ENCODE data around the gene SMIM36.
A peak's percentile ranks its signal among the peaks of the same experiment; 100 is the strongest.
"Not testable (repeated sequence)": the region's sequence is repeated elsewhere in the genome, so short reads cannot be mapped to it uniquely, and the experiment has no call there.

SMIM36 gene

GRCh38 chr17:55453839-55454557 lies 57.3 kb downstream of the SMIM36 start:
- DNase-seq = no peak

- DNase-seq = no peak
Measured at GRCh38 chr17:55452139-55452790, 59.0 kb downstream of the SMIM36 start.

GRCh38 chr17:55451758-55452138 lies 59.5 kb downstream of the SMIM36 start:
- no peak for DNase-seq

GRCh38 chr17:55451203-55451641 lies 60.0 kb downstream of the SMIM36 start:
- DNase-seq = no peak

- DNase-seq = no peak
Measured at GRCh38 chr17:55450232-55450825, 60.9 kb downstream of the SMIM36 start.

- DNase-seq = no peak
Measured at GRCh38 chr17:55448681-55449080, 62.6 kb downstream of the SMIM36 start.

- DNase-seq = no peak
Measured at GRCh38 chr17:55446581-55447205, 64.6 kb downstream of the SMIM36 start.

GRCh38 chr17:55446004-55446403 lies 65.2 kb downstream of the SMIM36 start:
- not testable (repeated sequence) for DNase-seq

- no peak for DNase-seq
Measured at GRCh38 chr17:55444471-55445441, 66.5 kb downstream of the SMIM36 start.

- DNase-seq = no peak
Measured at GRCh38 chr17:55443904-55444303, 67.3 kb downstream of the SMIM36 start.

GRCh38 chr17:55442953-55443683 lies 68.1 kb downstream of the SMIM36 start:
- no peak for DNase-seq

- no peak for DNase-seq
Measured at GRCh38 chr17:55442462-55442861, 68.8 kb downstream of the SMIM36 start.

- peak; percentile 3 for DNase-seq
Measured at GRCh38 chr17:55441544-55441943, 69.7 kb downstream of the SMIM36 start.

GRCh38 chr17:55440391-55440790 lies 70.9 kb downstream of the SMIM36 start:
- no peak for DNase-seq

- DNase-seq = no peak
Measured at GRCh38 chr17:55437159-55437605, 74.1 kb downstream of the SMIM36 start.

GRCh38 chr17:55436224-55437158 lies 74.8 kb downstream of the SMIM36 start:
- DNase-seq = no peak

GRCh38 chr17:55435408-55435807 lies 75.8 kb downstream of the SMIM36 start:
- DNase-seq = no peak

GRCh38 chr17:55434721-55435120 lies 76.5 kb downstream of the SMIM36 start:
- DNase-seq = no peak

GRCh38 chr17:55433629-55434422 lies 77.4 kb downstream of the SMIM36 start:
- peak; percentile 6 for DNase-seq

All from NCI-H2029 (cell line).